GM23248 (cell line): ENCODE results near the gene RNF14.

Experiments
- EZH2 ChIP-seq: fragments of 200-600 bp; sonication (generic); IDR thresholded peaks from 2 replicates; pipeline ENCODE4 v1.6.1; 2018; ENCODE audit warnings: antibody characterized with exemption, mild to moderate bottlenecking; ENCODE audit not compliant: insufficient read depth, poor library complexity, severe bottlenecking
- EZH2phosphoT487 ChIP-seq: fragments of 200-600 bp; sonication (generic); IDR thresholded peaks from 2 replicates; pipeline ENCODE4 v1.6.1; 2018; ENCODE audit warnings: antibody characterized with exemption, moderate library complexity, mild to moderate bottlenecking, low read depth; ENCODE audit not compliant: insufficient read depth

DNA sequence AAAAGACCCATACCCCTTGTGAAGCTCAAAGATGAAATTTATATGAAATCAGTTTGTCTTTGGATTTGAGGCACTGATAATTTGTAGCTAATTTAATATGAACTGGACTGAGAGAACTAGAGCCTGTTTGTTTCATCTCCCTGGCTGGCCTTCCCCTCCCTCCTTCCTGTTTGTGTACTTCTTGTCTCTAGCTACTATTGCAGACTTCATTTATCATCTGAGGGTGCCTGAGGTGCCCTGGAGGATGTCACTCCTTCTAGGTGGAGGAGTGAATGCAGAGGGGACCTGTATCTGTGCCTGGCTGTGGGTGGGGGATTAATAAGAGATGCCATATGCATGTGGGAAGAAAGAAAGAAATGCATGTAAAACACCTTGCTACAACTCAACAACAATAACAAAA is 66.1 kb downstream of the RNF14 start:
- TF ChIP-seq EZH2 (no peak), EZH2phosphoT487 (no peak)
